Left renal pelvis (tissue), 4 donors: ENCODE measurements around the gene GSTM3. TPM values are rescaled to one million over a fixed set of nuclear protein-coding genes. Genes with fewer than 3 reads are reported as not detected.

Experiments
- DNase-seq, 4 donors: peaks; one replicate each; pipeline ENCODE4 v3.0.0-alpha.2; 2013; ENCODE audit warnings: low read depth in 4 of 4, low spot score in 3 of 4
- polyA plus RNA-seq, 4 donors: library from polyadenylated mRNA; unstranded; fragments of 120-200 nt; gene quantifications; one replicate each; pipeline ENCODE4 v1.2.1, GENCODE V29; 2013; ENCODE audit not compliant: insufficient read length in 4 of 4

GSTM3 gene
- polyA plus RNA-seq: 100 to 1,000 TPM; 105 to 269 (median 250) TPM

DNA sequence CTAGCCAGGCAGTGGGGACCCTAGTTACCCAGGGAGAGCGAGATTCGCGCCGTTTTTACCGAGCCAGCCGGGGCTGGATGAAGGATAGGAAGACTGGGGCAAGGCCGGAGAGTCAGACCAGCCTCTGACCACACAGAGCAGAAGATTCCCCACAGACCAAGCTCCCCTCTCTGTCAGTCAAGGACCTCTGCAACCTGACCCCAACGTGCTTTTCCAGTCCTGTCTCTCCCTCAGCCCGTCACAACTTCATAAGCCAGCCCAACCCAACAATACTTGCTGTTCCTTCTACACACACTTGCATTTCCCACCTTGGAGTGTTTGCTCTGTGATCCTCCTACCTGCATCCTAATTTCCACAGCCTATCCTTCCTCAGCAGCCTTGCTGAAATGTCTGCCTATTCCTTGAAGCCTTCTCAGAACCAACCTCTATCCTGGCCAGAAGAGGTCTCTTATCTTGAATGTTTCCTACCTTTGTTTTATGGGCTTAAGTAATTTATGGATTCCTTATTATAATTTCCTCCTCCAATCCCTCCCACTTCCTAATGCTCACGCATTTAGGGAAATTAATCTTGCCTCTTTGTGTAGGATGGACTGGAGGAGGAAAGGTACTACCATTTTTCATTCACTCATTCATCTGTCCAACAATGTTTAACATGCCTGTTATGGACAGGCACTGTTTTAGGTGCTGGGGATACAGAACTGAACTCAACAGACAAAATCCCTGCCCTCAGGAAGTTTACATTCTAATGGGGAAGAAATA lies at the start of gene GSTM3:
Gene GSTM3, minus strand, starts transcription at position 424 of the 759 bp plus-strand sequence. CDS start 751 bp downstream, outside the sequence.
- DNase-seq: no peak

DNA sequence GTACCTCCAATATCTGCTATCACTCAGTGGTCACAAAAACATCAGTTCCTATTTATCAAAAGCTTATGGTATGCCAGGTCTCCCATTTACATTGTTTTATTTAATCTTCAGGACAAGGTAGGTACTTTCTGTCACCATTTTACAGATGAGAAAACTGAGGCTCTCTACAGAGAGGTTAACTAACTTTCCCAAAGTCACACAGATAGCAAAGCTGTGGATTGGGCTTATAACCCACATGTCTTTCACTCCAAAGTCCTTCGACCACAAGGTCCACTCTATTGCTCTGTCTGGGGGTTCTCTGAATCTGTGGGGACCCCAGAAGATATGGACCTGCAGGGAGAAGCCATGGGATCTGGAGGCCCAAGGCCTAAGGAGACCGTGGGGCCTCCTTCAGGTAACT lies 49.5 kb upstream of the GSTM3 start:
- no peak for DNase-seq

DNA sequence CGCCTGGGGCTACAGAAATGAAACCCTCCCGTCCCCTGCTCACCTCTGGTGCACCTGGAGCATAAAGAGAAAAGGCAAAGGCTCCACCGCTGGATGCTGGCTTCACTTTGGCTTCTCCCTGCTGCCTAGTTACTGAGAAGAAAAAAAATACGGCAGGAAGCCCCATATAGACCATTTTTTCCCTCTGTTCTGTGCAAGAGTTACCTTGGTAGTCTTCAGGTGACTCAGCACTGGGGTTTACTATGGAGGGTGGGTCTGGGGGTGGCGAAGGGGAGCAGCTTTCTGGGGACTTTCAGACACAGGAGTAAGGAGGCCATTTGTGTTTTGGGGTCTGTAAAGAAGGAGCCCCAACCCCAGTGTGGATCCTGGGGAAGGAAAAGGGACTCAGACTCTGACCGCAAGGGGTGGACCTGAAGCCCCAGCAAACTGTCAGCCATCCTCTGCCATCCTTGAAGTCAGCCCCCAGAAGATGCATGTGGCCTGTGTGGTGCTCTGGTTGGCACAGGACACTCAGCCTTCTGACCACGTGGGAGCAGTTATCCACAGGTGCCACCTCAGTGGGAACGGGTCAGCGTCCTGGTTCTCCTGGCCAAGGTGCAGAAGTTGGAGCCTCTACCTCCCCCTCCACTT lies 48.8 kb upstream of the GSTM3 start:
- DNase-seq: no peak

DNA sequence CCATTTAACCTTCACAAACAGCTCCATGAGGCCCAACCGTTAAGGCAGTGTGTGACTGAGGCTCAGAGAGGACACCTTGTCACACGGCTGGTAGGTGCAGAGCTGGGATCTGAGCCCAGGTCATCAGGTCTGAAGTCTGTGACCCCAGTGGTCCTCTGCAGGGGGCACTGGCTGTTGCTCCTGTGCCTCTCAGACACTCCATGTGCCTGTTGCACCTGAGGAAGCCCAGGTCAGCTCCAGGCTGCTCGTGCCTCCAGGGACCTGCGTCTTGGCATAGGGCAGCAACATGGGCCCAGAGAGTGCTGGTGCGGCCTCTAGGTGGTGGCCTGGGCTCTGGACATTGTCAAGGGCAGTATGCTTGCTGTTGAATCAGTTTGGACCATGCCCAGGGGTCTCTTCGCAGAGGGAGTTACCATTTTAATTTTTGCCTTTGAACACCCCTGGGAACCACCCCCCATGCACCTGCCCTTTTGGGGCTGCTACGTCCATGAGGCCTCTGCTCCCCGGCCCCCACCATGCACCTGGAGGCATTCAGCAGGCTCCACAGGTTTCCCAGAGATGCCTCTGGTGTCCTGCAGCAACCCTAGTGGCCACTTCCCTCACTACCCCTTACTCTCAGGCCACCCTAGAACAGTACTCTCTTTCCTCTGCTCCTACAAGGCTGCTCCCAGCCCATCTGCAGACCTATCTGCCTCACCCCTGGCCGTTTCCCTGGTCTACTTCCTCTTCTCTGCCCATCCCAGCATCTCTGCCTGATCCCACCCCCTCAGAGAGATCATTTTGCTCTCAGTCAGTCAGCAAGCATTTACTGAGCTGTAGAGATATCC lies 48.1 kb upstream of the GSTM3 start:
- no peak for DNase-seq

DNA sequence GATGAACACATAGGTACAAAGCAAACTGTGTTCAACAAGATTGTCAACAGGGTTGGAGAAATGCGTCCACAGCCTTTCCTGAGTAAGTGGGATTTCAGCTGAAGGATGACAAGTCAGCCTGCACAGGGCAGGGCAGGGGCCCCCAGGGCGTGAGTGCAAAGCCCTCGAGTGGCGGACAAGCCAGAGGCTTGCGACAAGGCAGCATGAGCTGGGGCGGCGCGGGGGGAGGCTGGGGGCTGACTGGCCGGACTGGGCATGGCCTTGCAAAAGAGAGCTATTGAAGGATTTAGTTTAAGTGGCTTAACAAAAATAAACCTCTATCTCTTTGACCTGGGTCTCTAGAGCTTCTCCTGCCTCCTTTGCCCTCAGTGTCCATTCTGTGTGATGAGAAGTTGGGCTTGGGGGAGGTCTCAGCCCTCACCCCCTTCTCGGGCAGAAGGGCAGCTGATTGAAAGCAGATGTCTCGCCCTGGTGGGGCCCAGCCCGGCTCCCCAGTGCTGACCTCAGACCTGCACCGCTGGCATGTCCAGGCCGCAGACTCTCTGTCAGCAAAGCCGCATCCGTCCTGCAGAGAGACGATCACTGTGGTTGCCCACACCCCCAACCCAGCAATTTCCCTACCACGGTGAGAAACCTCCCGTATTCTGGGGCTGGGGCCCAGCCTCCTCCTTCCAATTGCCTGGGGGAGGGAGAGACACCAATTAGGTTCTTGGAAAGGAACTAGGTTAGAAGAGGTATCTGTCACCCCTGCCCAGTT lies 47.2 kb upstream of the GSTM3 start:
- no peak for DNase-seq

DNA sequence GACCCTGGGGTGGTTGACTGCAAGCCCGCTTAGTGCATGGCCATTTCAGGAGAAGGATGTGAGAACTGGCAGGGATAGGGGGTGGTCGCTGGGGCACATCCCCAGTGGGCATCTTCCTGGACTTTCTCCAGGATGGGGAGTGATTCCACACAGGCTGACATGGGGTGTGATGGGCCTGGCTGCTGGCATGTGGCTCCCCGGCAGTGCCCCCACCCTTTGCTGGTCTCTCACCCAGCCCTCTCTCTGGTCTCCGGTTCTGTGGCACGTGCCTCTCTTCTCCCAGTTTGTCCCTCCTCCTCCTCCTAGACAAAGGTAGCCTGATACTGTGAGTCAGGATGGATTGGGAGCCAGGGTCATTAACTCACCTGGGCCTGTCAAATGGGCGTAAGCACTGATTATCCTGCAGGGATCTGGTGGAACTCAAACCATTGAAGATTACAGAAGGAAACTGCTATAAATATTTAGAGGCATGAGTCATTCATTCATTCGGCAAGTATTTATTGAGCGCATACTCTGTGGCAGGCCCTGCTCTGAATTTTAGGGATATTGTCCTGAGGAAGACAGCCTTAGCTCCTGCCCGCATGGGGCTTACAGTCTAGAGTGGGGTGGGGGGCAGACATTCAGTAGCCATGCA lies 46.5 kb upstream of the GSTM3 start:
- no peak for DNase-seq

DNA sequence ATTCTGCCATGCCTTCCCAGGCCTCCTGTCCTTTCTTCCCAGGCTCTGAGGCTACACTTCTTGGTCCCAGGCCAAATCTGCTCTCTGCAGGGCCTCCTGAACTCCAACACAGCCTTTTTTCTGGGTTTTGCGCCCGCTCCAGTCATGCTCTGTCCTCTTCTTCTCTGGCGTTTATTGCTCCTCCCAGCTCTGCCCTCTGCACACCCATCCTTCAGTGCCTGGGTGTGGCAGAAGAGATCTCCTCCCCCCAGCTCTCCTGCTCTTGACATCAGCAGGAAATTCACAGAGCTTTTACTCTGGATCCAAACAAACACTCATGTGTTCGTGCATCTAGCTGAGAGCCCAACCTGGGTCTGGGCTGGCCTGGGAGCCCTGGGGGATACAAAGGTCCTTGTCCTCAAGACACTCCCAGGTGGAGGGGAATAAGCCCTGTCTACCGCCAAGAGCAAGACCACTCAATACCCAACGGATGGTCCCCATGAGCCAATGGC lies 45.7 kb upstream of the GSTM3 start:
- DNase-seq: no peak

DNA sequence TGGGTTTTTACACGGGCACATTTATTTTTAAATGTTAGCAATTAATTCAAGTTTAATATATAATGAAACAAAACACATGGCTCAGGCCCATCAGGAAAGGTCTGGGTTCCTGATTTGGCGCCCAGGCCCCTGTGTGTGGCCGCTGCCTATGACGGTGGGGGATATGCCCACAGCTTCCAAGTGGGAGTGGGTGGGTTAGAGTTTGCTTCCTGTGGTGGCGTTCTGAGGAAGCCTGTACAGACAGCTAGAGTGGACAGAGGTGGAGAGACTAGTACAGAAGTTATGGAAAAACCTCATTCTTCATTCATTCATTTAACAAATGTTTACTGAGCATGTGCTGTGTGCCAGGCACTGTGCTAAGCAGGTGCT lies 45.3 kb upstream of the GSTM3 start:
- DNase-seq: no peak

DNA sequence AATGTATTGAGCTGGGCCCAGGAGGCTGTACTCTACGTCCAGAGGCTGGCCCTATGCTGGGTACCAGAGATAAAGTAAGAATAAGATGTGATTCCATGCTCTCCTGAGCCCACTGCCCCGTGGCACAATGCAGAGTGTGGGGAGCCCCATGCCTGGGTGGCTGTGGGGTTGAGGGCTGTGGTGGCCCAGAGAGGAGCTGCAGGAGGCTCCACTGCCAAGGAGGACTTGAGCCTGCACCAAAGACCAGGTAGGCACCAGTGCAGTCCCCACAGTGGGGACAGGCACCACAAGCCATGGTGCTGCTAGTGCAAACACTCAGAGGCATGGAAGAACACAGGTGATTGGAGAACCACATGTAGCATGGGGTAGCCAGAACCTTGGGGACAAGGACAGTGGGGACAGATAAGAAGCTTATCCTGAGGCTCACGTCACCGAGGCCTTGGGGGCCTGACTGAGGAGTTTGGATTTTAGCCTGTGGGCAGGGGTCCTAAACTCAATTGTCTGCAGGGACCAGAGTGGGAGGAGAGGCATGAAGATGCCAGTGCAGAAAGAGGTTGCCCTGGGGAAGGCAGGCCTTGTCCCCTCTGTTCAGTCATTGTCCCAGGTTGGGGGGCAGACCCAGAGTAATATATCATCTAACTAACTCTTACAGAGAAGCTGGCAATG lies 44.7 kb upstream of the GSTM3 start:
- no peak for DNase-seq

DNA sequence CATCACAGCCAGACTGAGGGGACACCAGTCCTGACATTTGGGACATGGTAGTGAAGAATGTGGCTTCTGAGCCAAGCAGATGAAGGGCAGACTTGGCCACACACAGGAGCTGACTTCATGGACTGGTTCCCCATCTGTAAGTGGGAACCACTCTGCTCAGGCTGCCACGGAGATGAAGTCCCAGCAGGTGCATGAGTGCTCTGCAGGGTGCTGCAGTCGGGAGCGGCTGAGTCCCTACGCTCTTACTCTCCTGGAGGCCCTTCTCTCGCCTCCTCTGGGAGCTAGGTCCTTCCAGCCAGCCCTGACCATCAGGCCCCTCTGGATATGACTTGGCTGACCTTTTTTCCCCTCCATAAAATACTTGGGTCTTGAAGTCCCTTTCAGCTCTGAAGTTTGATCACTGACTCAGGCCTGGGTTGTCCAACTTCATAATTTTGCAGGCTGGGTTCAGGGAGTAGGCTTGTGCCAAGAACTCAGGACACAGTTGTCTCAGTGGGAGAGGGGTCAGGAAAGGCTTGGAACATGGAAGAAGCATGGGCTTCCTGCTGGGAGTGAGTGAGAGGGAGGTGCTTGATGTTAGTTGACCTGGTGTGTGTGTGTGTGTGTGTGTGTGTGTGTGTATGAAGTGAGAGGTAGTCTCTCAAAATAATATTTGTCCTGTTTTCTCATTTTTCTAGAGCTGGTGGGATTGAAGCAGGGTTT lies 43.9 kb upstream of the GSTM3 start:
- no peak for DNase-seq

DNA sequence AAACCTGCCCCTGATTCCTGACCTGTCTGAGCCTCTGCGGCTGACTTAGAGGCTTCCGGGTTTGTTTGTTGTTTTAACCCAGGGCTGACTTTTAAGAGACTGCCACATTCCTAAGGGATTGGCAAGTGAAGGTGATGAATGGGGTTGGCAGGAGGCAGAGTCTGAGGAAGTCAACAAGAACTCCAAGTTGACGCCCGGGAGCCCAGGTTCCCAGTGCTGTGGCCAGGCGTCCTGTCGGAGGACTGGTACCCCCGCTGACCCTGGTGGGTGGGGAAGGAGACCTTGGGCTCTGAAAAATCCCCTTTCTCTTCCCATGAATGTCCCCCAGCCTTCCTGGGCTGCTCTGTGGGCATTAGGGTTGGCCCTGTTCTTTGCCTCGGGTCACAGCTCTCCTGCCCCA lies 42.6 kb upstream of the GSTM3 start:
- DNase-seq: no peak

DNA sequence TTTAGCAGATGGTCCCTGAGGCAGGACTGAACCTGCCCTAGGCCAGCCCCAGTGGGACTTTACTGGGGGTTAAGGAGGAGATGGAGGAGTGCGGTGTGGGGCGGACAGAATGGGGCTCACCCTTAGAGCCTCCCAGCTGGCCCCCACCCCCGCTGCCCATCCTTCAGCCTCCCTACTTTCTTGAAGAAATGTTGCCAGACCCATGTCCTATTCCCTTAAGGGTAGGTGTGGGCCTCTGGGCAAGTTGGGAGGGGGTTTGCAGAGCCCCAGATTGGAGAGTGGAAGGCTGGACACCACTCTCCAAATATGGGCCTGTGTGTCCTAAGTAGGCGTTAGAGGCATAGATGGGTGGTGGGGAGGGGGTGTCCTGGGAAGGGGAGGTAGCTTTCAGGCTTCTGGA lies 42.1 kb upstream of the GSTM3 start:
- no peak for DNase-seq

DNA sequence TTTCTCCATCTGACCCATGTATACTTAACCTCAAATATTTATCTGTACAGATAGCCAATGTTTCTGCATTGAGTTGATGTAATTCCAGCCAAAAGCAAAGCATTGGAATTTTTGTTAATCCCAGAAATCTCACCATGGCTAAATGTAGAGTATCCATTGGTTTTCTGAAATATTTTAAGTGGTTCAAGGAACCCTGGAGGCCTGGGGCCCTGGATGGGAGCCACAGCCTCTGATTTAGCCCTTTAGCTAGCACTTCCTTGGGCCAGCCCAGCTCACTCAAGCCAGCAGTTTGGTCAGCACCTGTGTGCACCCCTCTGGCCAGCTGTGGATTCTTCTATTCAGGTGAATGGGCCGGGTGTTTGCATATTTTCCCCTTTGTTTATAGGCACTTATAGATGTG lies 41.7 kb upstream of the GSTM3 start:
- DNase-seq: no peak

DNA sequence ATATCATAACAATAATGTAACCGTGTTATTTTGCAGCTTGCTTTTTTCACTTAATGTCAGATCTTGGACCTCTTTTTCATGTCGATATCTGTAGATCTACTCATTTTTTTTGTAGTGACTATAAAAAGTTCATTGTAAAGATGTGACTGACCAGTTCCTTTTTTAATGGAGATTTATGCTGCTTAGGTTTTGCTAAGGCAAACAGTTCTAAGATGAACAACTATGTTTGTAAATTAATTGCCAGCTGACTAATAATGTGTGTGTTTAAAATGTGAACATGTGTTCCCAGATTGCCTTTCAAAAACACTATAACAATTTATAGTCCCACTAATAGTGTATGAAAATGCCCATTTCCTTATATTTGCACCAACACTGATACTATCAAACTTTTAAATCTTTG lies 41.0 kb upstream of the GSTM3 start:
- DNase-seq: no peak

DNA sequence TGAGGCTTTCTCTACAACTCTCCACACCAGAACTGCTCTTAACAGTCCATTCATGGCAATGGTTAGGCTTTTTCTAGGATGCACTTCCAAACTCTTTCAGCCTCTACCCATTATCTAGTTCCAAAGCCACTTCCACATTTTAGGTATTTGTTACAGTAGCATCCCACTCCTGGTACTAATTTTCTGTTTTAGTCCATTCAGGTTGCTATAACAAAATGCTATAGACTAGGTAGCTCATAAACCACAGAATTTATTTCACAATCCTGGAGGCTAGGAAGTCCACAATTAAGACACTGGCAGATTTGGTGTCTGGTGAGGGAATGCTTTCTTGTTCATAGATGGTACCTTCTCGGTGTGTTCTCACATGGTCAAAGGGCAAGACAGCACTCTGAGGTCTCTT lies 40.1 kb upstream of the GSTM3 start:
- DNase-seq: no peak

DNA sequence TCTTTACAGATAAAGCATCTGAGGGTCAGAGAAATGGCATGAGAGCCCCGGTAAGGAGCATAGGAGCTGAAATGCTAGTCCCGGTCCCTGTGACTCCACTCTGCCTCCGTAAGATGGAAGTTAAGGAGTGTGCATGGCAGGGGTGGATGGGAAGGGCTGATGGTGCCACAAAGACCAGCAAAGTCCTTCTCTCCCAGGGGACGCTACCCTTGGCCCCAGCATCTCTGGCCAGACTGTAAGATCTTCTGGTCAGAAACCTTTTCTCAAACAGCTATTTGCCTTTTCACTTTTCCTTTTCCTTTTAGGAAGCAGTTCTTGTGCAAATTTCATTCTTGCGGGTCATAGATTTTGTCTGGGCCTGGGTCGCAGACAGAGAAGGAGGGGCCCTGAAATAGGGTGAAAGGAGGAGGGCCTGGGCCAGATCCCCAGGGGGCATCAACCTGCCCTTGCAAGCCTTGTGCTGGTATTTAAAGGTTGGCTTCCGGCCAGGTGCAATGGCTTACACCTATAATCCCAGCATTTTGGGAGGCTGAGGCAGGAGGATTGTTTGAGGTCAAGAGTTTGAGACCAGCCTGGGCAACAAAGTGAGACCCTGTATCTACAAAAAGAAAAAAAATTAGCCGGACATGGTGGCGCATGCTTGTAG lies 37.3 kb upstream of the GSTM3 start:
- no peak for DNase-seq

DNA sequence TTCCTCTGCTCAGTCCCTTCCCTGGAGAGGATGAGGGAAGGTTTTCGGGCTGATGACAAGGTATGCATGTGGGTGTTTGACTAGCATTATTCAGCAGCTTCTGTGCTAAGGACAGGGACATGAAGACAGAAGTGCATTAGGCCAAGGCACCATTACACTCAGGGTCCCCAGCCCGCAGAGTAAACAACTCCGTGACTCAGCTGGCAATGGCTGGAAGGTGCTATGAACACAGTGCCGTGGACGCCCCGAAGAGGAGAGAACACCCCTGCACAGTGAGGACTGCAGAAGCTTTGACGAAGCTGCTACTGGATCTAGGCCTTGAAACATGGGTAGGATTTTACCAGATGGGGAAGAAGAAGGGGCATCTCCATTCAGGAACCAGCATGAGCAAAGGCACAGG lies 36.6 kb upstream of the GSTM3 start:
- no peak for DNase-seq

DNA sequence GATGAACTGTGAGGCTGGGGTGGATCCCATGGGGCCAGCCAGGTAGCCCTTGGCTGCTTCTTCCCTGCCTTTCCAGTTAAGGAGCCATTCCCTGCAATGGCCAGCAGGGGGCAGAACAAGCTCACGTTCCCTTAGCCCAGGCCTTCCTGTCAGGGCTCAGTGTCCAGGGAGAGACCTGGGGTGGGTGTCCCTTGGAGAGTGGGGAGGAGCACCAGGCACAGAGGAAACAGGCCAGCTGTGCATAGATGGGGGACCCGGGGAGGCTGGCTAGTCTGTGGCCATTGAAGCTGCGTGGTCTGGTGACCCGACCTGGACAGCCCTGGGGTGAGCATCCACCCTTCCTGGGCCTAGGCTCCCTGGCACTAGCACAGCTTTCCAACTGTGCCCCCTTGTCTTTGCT lies 36.1 kb upstream of the GSTM3 start:
- DNase-seq: peak; percentile 67 to 75 (median 70)
